H9 (cell line): ENCODE data around the gene C20orf96. TPM values are rescaled to one million over a fixed set of nuclear protein-coding genes. Genes with fewer than 3 reads are reported as not detected.

Source experiments
- DNase-seq: peaks from one replicate; pipeline ENCODE4 v3.0.0-alpha.2; 2017
- H2AFZ ChIP-seq: one replicate; pipeline ENCODE4 v1.6.1; 2013; ENCODE audit warnings: mild to moderate bottlenecking, low read length, control low read depth, moderate library complexity
- H2AK5ac ChIP-seq: 2 replicates; pipeline ENCODE4 v1.6.1; 2013; ENCODE audit warnings: low read length, control low read depth, mixed read lengths; ENCODE audit not compliant: insufficient read length
- H2BK120ac ChIP-seq: one replicate; pipeline ENCODE4 v1.6.1; 2013; ENCODE audit warnings: low read depth, mild to moderate bottlenecking, low read length, control low read depth, inconsistent platforms; ENCODE audit not compliant: poor library complexity, severe bottlenecking
- H2BK12ac ChIP-seq: 2 replicates; pipeline ENCODE4 v1.6.1; 2013; ENCODE audit warnings: low read length, control low read depth, mixed read lengths, low read depth; ENCODE audit not compliant: insufficient read length
- H2BK15ac ChIP-seq: 2 replicates; pipeline ENCODE4 v1.6.1; 2013; ENCODE audit warnings: low read depth, low read length, control low read depth
- H2BK20ac ChIP-seq: one replicate; pipeline ENCODE4 v1.6.1; 2013; ENCODE audit warnings: low read depth, mild to moderate bottlenecking, low read length, control low read depth, inconsistent platforms; ENCODE audit not compliant: poor library complexity, severe bottlenecking
- H2BK5ac ChIP-seq: 2 replicates; pipeline ENCODE4 v1.6.1; 2013; ENCODE audit warnings: low read length, control low read depth, mixed read lengths; ENCODE audit not compliant: insufficient read length
- H3K14ac ChIP-seq: 2 replicates; pipeline ENCODE4 v1.6.1; 2013; ENCODE audit warnings: low read length, control low read depth; ENCODE audit not compliant: insufficient read depth
- H3K18ac ChIP-seq: 2 replicates; pipeline ENCODE4 v1.6.1; 2013; ENCODE audit warnings: low read depth, mild to moderate bottlenecking, mixed read lengths, low read length, control low read depth; ENCODE audit not compliant: insufficient read length
- H3K23ac ChIP-seq: 2 replicates; pipeline ENCODE4 v1.6.1; 2013; ENCODE audit warnings: low read length, control low read depth, mixed read lengths, low read depth; ENCODE audit not compliant: insufficient read length
- H3K23me2 ChIP-seq: 2 replicates; pipeline ENCODE4 v1.6.1; 2013; ENCODE audit warnings: low read depth, mild to moderate bottlenecking, mixed read lengths, low read length, control low read depth; ENCODE audit not compliant: insufficient read length, poor library complexity, severe bottlenecking
- H3K27ac ChIP-seq: 2 replicates; pipeline ENCODE4 v1.5.1; 2013; ENCODE audit warnings: low read length, control low read depth, mixed read lengths, low read depth; ENCODE audit not compliant: insufficient read length
- H3K27me3 ChIP-seq: 2 replicates; pipeline ENCODE4 v1.6.1; 2013; ENCODE audit warnings: low read length, control low read depth, inconsistent platforms; ENCODE audit not compliant: insufficient read depth
- H3K4ac ChIP-seq: 2 replicates; pipeline ENCODE4 v1.6.1; 2013; ENCODE audit warnings: low read depth, mild to moderate bottlenecking, control low read depth, inconsistent platforms, low read length, moderate library complexity
- H3K4me1 ChIP-seq: 2 replicates; pipeline ENCODE4 v1.6.1; 2013; ENCODE audit warnings: low read length, control low read depth, inconsistent platforms; ENCODE audit not compliant: insufficient read depth
- H3K4me2 ChIP-seq: 2 replicates; pipeline ENCODE4 v1.6.1; 2013; ENCODE audit warnings: low read length, control low read depth, mixed read lengths; ENCODE audit not compliant: insufficient read length, insufficient read depth
- H3K56ac ChIP-seq: 2 replicates; pipeline ENCODE4 v1.6.1; 2013; ENCODE audit warnings: low read depth, mild to moderate bottlenecking, mixed read lengths, low read length, control low read depth; ENCODE audit not compliant: insufficient read length
- H3K79me1 ChIP-seq: 2 replicates; pipeline ENCODE4 v1.6.1; 2013; ENCODE audit warnings: low read depth, mild to moderate bottlenecking, moderate library complexity, low read length, control low read depth, inconsistent platforms; ENCODE audit not compliant: insufficient read depth, poor library complexity, severe bottlenecking
- H3K79me2 ChIP-seq: 2 replicates; pipeline ENCODE4 v1.6.1; 2013; ENCODE audit warnings: low read length, control low read depth, inconsistent platforms; ENCODE audit not compliant: insufficient read depth
- H3K9ac ChIP-seq: 2 replicates; pipeline ENCODE4 v1.6.1; 2013; ENCODE audit warnings: low read length, control low read depth, mixed read lengths; ENCODE audit not compliant: insufficient read length; ENCODE audit errors: extremely low read depth
- H3K9me3 ChIP-seq: one replicate; pipeline ENCODE4 v1.6.1; 2013; ENCODE audit warnings: low read depth, low read length, inconsistent platforms; ENCODE audit not compliant: control insufficient read depth
- H3T11ph ChIP-seq: one replicate; pipeline ENCODE4 v1.6.1; 2013; ENCODE audit warnings: mild to moderate bottlenecking, low read length, control low read depth, inconsistent platforms
- H4K20me1 ChIP-seq: one replicate; pipeline ENCODE4 v1.6.1; 2013; ENCODE audit not compliant: control insufficient read depth, insufficient read length, insufficient read depth
- H4K5ac ChIP-seq: 2 replicates; pipeline ENCODE4 v1.6.1; 2013; ENCODE audit warnings: low read depth, mild to moderate bottlenecking, mixed read lengths, low read length, control low read depth; ENCODE audit not compliant: insufficient read length
- H4K8ac ChIP-seq: replicated peaks from 2 replicates; pipeline ENCODE4 v1.6.1; 2013; ENCODE audit warnings: low read length, control low read depth, mixed read lengths, low read depth; ENCODE audit not compliant: insufficient read length
- H4K91ac ChIP-seq: 2 replicates; pipeline ENCODE4 v1.6.1; 2013; ENCODE audit warnings: low read depth, mild to moderate bottlenecking, moderate library complexity, mixed read lengths, low read length, control low read depth; ENCODE audit not compliant: insufficient read length
- H3K27ac Mint-ChIP-seq, 3 experiments: 2 replicates in 2 of 3; 3 replicates in 1 of 3; pipeline ENCODE4 v1.8.0; 2020 to 2021; ENCODE audit warnings: mixed read lengths in 3 of 3, mild to moderate bottlenecking in 1 of 3, moderate library complexity in 1 of 3
- H3K27me3 Mint-ChIP-seq: 2 replicates; pipeline ENCODE4 v1.8.0; 2021; ENCODE audit warnings: low read depth, mild to moderate bottlenecking, moderate library complexity, mixed read lengths
- H3K36me3 Mint-ChIP-seq, 3 experiments: 2 replicates in 2 of 3; 3 replicates in 1 of 3; pipeline ENCODE4 v1.8.0; 2020 to 2021; ENCODE audit warnings: low read depth in 3 of 3, mixed read lengths in 3 of 3; ENCODE audit not compliant: insufficient read depth in 1 of 3
- H3K4me1 Mint-ChIP-seq, 2 experiments: 2 replicates each; pipeline ENCODE4 v1.8.0; 2020; ENCODE audit warnings: mixed read lengths in 2 of 2
- H3K4me3 Mint-ChIP-seq, 2 experiments: 2 replicates in 1 of 2; 3 replicates in 1 of 2; pipeline ENCODE4 v1.8.0; 2020 to 2021; ENCODE audit warnings: mild to moderate bottlenecking in 2 of 2, mixed read lengths in 2 of 2, moderate library complexity in 1 of 2
- H3K9me3 Mint-ChIP-seq, 2 experiments: 2 replicates in 1 of 2; 3 replicates in 1 of 2; pipeline ENCODE4 v1.8.0; 2020; ENCODE audit warnings: mild to moderate bottlenecking in 2 of 2, mixed read lengths in 2 of 2, moderate library complexity in 1 of 2
- WGBS: extraction: QIAGEN DNeasy Blood & Tissue Kit; methylation state at CpG from one replicate; pipeline ENCODE4 v1.1.7; 2013; ENCODE audit warnings: missing lambda C conversion rate, low lambda C conversion rate, mixed read lengths; ENCODE audit not compliant: insufficient read length; ENCODE audit errors: extremely low coverage; 5-methylcytosine and 5-hydroxymethylcytosine counted together
- total RNA-seq: library from RNA; stranded (reverse); gene quantifications from 2 replicates; pipeline ENCODE4 v1.2.1, GENCODE V29; 2021
- TF ChIP-seq, protein P1 (sequence below): fragments of 200-600 bp; sonication (generic); conservative IDR thresholded peaks from 3 replicates; pipeline ENCODE4 v1.8.0; 2021; ENCODE audit warnings: antibody characterized with exemption, mild to moderate bottlenecking

C20orf96 gene
- total RNA-seq, 1 experiment from 2014 or later = 14.5 TPM

- no peak overlapping the region for H2BK20ac ChIP-seq
- H4K91ac ChIP-seq = no peak overlapping the region
- H4K20me1 ChIP-seq = no peaks in the 10 kb centered on the region
- H3K9me3 ChIP-seq = no peaks in the 10 kb centered on the region
- no peaks in the 10 kb centered on the region for H3K79me2 ChIP-seq
- TF ChIP-seq, protein P1, sequence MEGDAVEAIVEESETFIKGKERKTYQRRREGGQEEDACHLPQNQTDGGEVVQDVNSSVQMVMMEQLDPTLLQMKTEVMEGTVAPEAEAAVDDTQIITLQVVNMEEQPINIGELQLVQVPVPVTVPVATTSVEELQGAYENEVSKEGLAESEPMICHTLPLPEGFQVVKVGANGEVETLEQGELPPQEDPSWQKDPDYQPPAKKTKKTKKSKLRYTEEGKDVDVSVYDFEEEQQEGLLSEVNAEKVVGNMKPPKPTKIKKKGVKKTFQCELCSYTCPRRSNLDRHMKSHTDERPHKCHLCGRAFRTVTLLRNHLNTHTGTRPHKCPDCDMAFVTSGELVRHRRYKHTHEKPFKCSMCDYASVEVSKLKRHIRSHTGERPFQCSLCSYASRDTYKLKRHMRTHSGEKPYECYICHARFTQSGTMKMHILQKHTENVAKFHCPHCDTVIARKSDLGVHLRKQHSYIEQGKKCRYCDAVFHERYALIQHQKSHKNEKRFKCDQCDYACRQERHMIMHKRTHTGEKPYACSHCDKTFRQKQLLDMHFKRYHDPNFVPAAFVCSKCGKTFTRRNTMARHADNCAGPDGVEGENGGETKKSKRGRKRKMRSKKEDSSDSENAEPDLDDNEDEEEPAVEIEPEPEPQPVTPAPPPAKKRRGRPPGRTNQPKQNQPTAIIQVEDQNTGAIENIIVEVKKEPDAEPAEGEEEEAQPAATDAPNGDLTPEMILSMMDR = peak; percentile 98
- H3K56ac ChIP-seq = no peak overlapping the region
- no peaks in the 10 kb centered on the region for H3K23me2 ChIP-seq
- peak overlapping the region; percentile 5 for H3K9ac ChIP-seq
- H2BK5ac ChIP-seq = no peak overlapping the region
- H3K36me3 Mint-ChIP-seq = peaks cover 0 to 5% (median 0%) of the 10 kb centered on the region in 3 experiments; a peak in 4 of 7 replicates
- H3K4me3 Mint-ChIP-seq = peak overlapping the region; percentile 53 to 61
- H2BK15ac ChIP-seq = no peak overlapping the region
- H3K9me3 Mint-ChIP-seq = peaks cover 0 to 3% of the 10 kb centered on the region in 2 experiments; a peak in 2 of 5 replicates
- peaks cover 67% of the 10 kb centered on the region for H3K27me3 Mint-ChIP-seq
- no CpG with 5 or more reads among the region's 43 CpGs for WGBS
- H3K79me1 ChIP-seq = no peaks in the 10 kb centered on the region
- no peaks in the 10 kb centered on the region for H3K4me1 ChIP-seq
- H3K4ac ChIP-seq = no peak overlapping the region
- DNase-seq = peak; percentile 97
- H3K4me2 ChIP-seq = peak overlapping the region; percentile 30
- H3K18ac ChIP-seq = peak overlapping the region; percentile 55
- H3K27me3 ChIP-seq = peaks cover 5% of the 10 kb centered on the region; the same call in 1 of the 2 replicates
- H4K5ac ChIP-seq = peak overlapping the region; percentile 19
- peak overlapping the region; percentile 5 for H2AFZ ChIP-seq
- H3K4me1 Mint-ChIP-seq = peaks cover 8% of the 10 kb centered on the region in 2 experiments
- no peak overlapping the region for H3K23ac ChIP-seq
- H3K27ac Mint-ChIP-seq = peak overlapping the region in 2 of 3 experiments; percentile 84 to 93; a peak in 4 of 7 replicates
- no peak overlapping the region for H2BK12ac ChIP-seq
- H3T11ph ChIP-seq = no peak overlapping the region
- no peak overlapping the region for H3K27ac ChIP-seq
- H3K14ac ChIP-seq = peak overlapping the region; percentile 92
- no peak overlapping the region for H2BK120ac ChIP-seq
- no peak overlapping the region for H2AK5ac ChIP-seq
- H4K8ac ChIP-seq = no peak overlapping the region
Observed at GRCh38 chr20:266596-267562, 23.7 kb downstream of the C20orf96 start.
